Uterus (tissue), 4 donors: ENCODE results near the gene COPZ1. TPM values are rescaled to one million over a fixed set of nuclear protein-coding genes. Genes with fewer than 3 reads are reported as not detected.
A peak's percentile ranks its signal among the peaks of the same experiment; 100 is the strongest.

Experiments
- DNase-seq, 2 donors: peaks; one replicate each; pipeline ENCODE4 v3.0.0-alpha.2; 2019 to 2020
- H3K27ac ChIP-seq, 2 donors: fragments of 200-600 bp; sonication (generic); 1 replicate in 1 of 2; 2 replicates in 1 of 2; pipeline ENCODE4 v1.5.1; 2016 to 2018
- H3K27me3 ChIP-seq, 2 donors: fragments of 200-600 bp; sonication (generic); one replicate each; pipeline ENCODE4 v1.5.1; 2018 to 2019; ENCODE audit warnings: control low read depth in 1 of 2
- H3K36me3 ChIP-seq, 2 donors: fragments of 200-600 bp; sonication (generic); one replicate each; pipeline ENCODE4 v1.5.1; 2019; ENCODE audit warnings: control low read depth in 1 of 2
- H3K4me1 ChIP-seq, 2 donors: fragments of 200-600 bp; sonication (generic); one replicate each; pipeline ENCODE4 v1.5.1; 2018 to 2019; ENCODE audit warnings: control low read depth in 1 of 2
- H3K4me3 ChIP-seq, 2 donors: fragments of 200-600 bp; sonication (generic); 1 replicate in 1 of 2; 2 replicates in 1 of 2; pipeline ENCODE4 v1.5.1; 2018 to 2019; ENCODE audit warnings: mild to moderate bottlenecking in 1 of 2
- H3K9me3 ChIP-seq, 2 donors: fragments of 200-600 bp; sonication (generic); one replicate each; pipeline ENCODE4 v1.5.1; 2019; ENCODE audit warnings: control low read depth in 1 of 2
- POLR2A ChIP-seq, 2 donors: fragments of 450-650 bp; IDR thresholded peaks; one replicate each; pipeline ENCODE4 v1.6.1; 2016; ENCODE audit warnings: antibody characterized with exemption in 2 of 2, mild to moderate bottlenecking in 1 of 2, moderate library complexity in 1 of 2
- intact Hi-C: fragments of 100-400 bp; cut with DNase I; formaldehyde crosslinking; loops from one replicate; pipeline ENCODE4 v1.15.1; 2023; ENCODE audit warnings: low total_unique reads
- total RNA-seq, 4 donors: library from RNA; depleted of rRNA in 3 of 4; stranded (reverse); fragments of >200 nt in 3 of 4; gene quantifications; one replicate each; pipeline versions ENCODE4 v1.1.0 to v1.2.4, GENCODE V29; 2014 to 2023
- TF ChIP-seq, protein P1 (sequence below), 4 experiments: fragments of 200-600 bp in 2 of 4; fragments of 450-650 bp in 2 of 4; sonication (generic) in 2 of 4; IDR thresholded peaks; one replicate each; pipeline ENCODE4 v1.5.1; 2016 to 2019; ENCODE audit warnings: antibody characterized with exemption in 4 of 4, mild to moderate bottlenecking in 2 of 4, moderate library complexity in 1 of 4
- donor health status: DM: yes; HTN: yes; CAD: no.

Gene COPZ1
- total RNA-seq, 4 donors from 2014 or later, result 32.3 to 141 (median 120) TPM

DNA sequence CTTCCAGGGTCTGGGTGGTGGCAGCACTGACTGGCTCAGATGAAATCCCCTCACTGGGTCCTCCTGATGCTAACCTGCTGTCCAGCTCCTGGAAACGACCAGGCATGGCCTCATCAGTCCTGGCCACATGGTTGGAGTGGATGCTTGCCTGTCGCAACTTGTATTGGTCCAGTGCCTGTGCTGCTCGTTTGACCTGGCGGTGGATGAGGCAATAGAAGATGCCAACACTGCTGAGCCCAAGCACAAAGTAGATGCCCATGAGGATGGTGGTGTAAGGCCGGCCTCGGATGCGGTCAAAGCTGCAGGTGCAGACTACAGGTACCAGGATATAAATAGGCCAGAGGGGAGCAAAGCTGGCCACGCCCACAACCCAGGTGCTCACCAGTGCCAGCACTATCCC lies 38.1 kb downstream of the COPZ1 start:
- no peak for TF ChIP-seq POLR2A (IDR thresholded peaks at IDR 0.05)
- TF ChIP-seq, protein P1, sequence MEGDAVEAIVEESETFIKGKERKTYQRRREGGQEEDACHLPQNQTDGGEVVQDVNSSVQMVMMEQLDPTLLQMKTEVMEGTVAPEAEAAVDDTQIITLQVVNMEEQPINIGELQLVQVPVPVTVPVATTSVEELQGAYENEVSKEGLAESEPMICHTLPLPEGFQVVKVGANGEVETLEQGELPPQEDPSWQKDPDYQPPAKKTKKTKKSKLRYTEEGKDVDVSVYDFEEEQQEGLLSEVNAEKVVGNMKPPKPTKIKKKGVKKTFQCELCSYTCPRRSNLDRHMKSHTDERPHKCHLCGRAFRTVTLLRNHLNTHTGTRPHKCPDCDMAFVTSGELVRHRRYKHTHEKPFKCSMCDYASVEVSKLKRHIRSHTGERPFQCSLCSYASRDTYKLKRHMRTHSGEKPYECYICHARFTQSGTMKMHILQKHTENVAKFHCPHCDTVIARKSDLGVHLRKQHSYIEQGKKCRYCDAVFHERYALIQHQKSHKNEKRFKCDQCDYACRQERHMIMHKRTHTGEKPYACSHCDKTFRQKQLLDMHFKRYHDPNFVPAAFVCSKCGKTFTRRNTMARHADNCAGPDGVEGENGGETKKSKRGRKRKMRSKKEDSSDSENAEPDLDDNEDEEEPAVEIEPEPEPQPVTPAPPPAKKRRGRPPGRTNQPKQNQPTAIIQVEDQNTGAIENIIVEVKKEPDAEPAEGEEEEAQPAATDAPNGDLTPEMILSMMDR (IDR thresholded peaks at IDR 0.05), result no peak
- Histone ChIP-seq H3K4me3 (no peak overlapping the region), H3K27ac (no peak overlapping the region), H3K27me3 (no peaks in the 10 kb centered on the region), H3K36me3 (no peaks in the 10 kb centered on the region), H3K4me1 (peaks cover 0 to 4% of the 10 kb centered on the region in 2 donors), H3K9me3 (no peaks in the 10 kb centered on the region)
- no peak for DNase-seq
- intact Hi-C loops, result loop anchor here (10.0 kb wide), 1 partner anchor 68 kb away; no protein-coding TSS in a partner anchor

DNA sequence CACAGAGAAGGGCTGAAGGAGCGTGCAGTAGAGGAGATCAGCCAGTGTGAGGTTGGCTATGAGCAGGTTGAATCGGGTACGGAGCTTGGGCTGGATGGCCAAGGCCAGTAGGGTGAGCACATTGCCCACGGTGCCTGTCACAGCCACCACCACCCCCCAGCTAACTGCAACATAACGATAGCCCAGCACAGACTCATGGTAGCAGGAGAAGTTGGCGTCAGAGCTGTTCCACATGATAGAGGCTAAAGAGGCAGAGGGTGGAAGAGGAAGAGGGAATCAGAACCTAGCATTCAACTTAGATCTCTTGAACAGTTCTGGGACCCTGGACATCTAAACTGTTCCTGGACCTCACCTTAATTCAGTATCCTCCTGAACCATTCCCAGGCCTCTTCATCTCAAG lies 38.7 kb downstream of the COPZ1 start:
- no peak overlapping the region for H3K4me3 ChIP-seq
- TF ChIP-seq POLR2A (IDR thresholded peaks at IDR 0.05), result no peak
- TF ChIP-seq, protein P1 (IDR thresholded peaks at IDR 0.05), result no peak

DNA sequence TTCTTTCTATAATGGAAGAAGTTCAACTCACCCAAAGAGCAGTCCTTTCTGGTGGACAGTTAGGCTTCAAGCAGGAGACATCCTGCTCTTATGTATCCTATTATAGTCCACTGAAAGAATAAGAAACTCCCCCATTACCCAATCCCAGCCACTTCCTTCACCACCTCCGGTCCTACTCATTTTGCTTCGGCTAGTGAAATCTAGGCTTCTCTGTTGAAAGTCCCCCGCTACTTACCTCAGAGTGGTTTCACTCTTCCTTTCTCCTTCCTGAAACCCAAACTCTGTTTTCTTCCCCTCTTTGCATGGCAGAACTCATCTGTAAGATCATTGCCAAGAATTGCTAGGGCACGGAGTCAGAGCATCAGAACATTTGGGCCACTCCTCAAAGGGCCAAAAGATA lies 39.5 kb downstream of the COPZ1 start, which contains the start of gene GPR84:
Gene GPR84 (minus strand): TSS at position 74 of the 400 bp plus-strand sequence. CDS start 635 bp downstream, outside the sequence.
- no peak for DNase-seq
- peaks cover 0 to 4% of the 10 kb centered on the region in 2 donors for H3K4me1 ChIP-seq
- H3K27ac ChIP-seq, result no peak within 1 kb of the TSS
- TF ChIP-seq POLR2A (IDR thresholded peaks at IDR 0.05), result no peak
- TF ChIP-seq, protein P1 (IDR thresholded peaks at IDR 0.05), result no peak
- H3K4me3 ChIP-seq, result no peak within 1 kb of the TSS
- no peaks in the 10 kb centered on the region for H3K36me3 ChIP-seq
- H3K9me3 ChIP-seq, result no peaks in the 10 kb centered on the region
- H3K27me3 ChIP-seq, result no peaks in the 10 kb centered on the region
- intact Hi-C loops, result loop anchor here (10.0 kb wide), 1 partner anchor 70 kb away; no protein-coding TSS in a partner anchor

More for the DNA sequence above, 38.7 kb downstream of the COPZ1 start:
- DNase-seq, result no peak
- intact Hi-C loops, result loop anchor here (10.0 kb wide), 1 partner anchor 69 kb away; no protein-coding TSS in a partner anchor
- Histone ChIP-seq H3K4me1 (peaks cover 0 to 4% of the 10 kb centered on the region in 2 donors), H3K36me3 (no peaks in the 10 kb centered on the region), H3K27ac (no peak overlapping the region), H3K9me3 (no peaks in the 10 kb centered on the region), H3K27me3 (no peaks in the 10 kb centered on the region)

DNA sequence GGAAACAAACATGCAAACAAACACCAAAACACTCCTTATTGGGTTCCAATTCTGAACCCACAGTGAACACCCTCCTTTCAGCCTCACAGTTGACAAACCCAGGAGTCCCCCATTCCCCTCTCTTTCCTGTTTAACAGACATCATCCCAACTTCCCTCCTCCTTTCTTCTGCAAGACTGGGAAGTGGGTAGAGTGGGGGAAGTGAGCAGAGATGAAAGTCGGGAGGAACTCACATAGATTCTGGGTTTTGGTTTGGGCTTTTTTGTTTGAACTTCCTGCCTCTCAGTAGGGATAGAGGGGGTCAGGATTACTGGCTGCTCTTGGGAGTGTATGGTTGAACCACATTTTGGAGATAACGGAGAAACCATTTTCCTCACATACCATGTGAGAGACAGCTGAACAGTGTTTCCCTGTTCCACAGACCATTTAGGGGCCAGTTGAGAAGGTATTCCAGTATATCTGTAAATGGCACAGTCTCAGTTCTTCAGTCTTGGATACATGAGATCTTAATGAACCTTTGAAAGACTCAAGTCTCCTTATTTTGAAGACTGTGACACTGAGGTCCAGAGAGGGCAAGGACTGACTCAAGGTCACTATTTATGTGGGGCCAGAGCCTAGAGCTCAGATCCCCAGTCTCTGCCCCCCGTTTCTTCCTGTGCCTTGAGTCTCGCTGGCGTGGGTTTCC lies 43.2 kb downstream of the COPZ1 start:
- no peak for DNase-seq
- Histone ChIP-seq H3K4me1 (no peaks in the 10 kb centered on the region), H3K4me3 (peak overlapping the region; percentile 31 to 37), H3K36me3 (no peaks in the 10 kb centered on the region), H3K27me3 (no peaks in the 10 kb centered on the region), H3K27ac (peak overlapping the region; percentile 65 to 70), H3K9me3 (no peaks in the 10 kb centered on the region)
- intact Hi-C loops, result loop anchor here (10.0 kb wide), 1 partner anchor 73 kb away; no protein-coding TSS in a partner anchor
- TF ChIP-seq, protein P1 (IDR thresholded peaks at IDR 0.05), result no peak
- no peak for TF ChIP-seq POLR2A (IDR thresholded peaks at IDR 0.05)
